ENCODE results near the gene MAGI2.
A peak's percentile ranks its signal among the peaks of the same experiment; 100 is the strongest.
"Not testable (repeated sequence)": the region's sequence is repeated elsewhere in the genome, so short reads cannot be mapped to it uniquely, and the experiment has no call there.

MAGI2 gene

GRCh38 chr7:78018641-78019446 is 1434.6 kb downstream of the MAGI2 start:
- peak in 10 of 58 donors; percentile 2 to 18 (median 8) for DNase-seq

GRCh38 chr7:78017591-78018100 is 1435.8 kb downstream of the MAGI2 start:
- no peak for DNase-seq

DNA sequence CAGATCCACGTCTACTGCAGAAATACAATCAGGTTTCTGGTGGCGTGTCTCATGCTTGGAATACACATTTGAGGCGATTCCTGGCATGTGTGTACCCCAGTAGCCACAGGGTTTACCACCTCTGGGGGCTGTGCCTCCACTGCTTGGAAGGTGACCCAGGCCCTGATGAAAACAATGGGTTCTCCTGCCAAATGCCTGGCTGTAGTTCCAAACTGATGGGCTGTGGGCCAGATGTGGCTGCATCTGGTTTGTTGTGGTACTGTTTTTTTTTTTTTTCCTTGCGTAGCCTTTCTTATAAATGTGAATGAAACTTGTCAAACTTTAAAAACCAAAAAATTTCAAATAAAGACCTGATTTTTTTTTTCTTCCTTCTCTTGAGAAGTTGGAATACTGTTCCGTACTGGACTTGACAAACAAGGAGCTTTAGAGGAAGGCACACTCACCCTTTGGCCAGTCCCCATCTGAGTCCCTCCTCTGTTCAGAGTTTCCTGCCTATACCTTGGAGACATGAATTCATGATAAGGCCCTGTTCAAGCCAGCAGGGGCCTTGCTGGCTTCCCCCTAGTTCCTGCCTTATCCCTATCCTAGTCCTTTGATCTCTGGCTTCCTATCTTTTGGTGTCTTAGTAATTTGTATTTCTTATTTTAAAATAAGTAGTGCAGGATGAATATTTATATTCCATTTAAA is 1437.8 kb downstream of the MAGI2 start:
- DNase-seq: peak in 1 of 58 donors; percentile 11

DNA sequence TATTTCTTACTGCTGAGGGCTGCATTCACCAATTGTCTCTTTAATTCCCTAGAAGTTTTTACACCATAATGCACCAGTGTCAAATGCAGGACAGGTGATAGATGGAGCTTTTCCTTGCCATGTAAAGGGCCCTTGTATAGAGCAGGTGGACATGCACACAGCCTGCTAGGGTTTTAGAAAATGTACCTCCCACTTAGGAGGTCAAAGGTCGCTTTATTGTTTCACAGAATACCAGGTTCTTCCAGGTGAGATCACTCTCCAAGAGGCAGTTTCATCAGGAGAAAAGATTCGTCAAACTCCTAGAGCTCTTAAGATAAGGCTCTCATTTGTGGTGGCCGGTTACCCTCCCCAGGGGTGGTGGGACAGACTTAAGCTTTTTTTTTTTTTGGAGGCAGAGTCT is 1439.1 kb downstream of the MAGI2 start:
- no peak for DNase-seq

- no peak for DNase-seq
These were observed 1440.1 kb downstream of the MAGI2 start for GRCh38 chr7:78013386-78013785.

GRCh38 chr7:78011642-78012041 is 1441.8 kb downstream of the MAGI2 start:
- no peak for DNase-seq

GRCh38 chr7:78007231-78007630 is 1446.2 kb downstream of the MAGI2 start:
- DNase-seq: no peak

GRCh38 chr7:78006063-78006755 is 1447.3 kb downstream of the MAGI2 start:
- DNase-seq: no peak

DNA sequence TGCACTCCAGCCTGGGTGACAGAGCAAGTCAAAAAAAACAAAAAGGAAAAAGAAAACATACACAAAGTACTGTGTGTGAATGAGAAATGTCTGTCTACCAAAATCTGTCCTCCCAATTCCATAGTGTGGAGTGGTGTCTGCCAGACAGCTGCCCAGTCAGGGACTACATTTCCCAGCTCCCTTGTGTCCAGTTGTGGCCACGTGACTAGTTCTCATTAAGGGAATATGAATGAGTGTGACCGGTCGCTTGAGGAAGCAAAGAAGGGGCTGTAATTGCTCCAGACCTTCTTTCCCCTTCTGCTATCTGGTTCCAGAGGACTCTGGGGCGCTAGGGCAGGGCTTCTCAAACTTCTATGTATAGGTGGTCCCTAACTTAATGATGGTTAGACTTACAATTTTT is 1450.8 kb downstream of the MAGI2 start:
- DNase-seq: no peak

GRCh38 chr7:78002021-78002420 is 1451.4 kb downstream of the MAGI2 start:
- no peak for DNase-seq

DNA sequence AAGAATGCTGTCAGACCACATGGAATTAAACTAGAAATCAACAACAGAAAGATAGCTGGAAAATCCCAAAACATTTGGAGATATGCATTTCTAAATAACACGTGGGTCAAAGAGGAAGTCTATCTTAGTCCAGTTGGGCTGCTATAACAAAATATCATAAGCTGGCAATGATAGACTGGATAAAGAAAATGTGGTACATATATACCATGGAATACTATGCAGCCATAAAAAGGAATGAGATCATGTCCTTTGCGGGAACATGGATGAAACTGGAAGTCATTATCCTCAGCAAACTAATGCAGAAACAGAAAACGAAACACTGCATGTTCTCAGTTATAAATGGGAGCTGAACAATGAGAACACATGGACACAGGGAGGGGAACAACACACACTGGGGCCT is 1454.3 kb downstream of the MAGI2 start:
- not testable (repeated sequence) for DNase-seq

DNA sequence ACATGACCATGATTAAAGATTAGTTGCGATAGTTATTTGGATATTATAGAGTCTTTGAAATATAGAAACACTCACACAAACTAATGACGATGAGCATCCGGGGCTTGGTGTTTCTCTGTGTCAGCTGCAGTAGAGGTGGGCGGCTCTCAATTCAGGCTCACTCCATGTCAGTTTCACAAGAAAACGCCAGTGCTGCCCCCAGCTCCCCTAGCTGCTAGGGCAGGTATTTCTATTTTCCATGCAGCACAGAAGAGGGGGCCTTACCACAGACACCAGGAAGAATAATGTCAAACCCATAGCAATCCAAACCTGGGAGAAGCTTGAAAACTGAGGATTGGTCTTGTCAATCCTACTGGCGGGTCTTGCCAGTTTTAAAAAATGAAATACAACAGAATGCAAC is 1457.8 kb downstream of the MAGI2 start:
- no peak for DNase-seq

DNA sequence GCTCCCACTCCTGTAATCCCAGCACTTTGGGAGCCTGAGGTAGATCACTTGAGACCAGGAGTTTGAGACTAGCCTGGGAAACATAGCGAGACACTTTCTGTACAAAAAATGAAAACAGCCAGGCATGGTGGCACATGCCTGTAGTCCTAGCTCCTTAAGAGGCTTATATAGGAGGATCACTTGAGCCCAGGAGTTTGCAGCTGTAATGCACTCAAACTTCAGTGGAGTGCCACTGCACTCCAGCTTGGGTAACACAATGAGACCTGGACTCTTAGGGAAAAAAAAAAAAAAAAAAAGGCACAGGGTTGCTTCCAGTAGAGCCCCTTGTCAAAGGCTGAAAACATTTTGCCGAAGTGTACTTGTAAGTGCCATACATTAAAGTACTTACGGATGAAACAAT is 1459.6 kb downstream of the MAGI2 start:
- DNase-seq: no peak

DNA sequence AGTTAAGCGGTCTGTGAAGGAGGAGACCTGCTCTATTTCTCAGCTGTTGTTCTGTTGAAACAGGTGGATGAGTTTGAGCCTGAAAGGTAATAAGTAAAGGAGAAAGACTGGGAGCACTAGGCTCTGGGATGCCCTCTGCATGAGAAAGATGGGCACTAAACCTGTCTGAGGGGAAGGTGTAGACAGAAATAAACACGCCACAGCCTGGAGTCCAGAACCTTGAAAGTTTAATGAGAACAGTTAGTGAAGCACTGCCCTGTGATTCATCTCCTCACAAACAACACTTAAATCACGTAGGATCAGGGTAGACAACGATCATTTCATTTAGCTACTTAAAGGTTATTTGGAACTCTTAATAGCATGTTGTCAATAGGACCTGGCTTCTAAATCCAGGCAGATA is 1461.8 kb downstream of the MAGI2 start:
- no peak for DNase-seq

GRCh38 chr7:77989981-77990566 is 1463.4 kb downstream of the MAGI2 start:
- no peak for DNase-seq

DNA sequence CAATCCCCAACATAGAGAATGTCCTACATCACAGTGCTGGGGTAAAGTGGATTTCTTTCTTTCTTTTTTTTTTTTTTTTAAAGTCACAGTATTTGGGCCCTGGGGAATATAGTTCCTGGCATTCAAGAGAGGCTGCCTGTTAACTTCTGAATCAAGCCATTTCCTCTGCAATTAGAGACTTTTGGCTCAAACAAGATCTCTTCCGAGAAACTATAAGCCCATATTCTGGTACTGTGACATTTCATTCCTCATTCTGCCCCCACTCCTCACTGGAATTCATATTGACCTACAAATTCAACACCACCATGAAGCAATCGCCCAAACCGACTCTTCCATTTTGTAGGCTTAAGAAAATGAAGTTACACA is 1467.5 kb downstream of the MAGI2 start:
- no peak for DNase-seq

DNA sequence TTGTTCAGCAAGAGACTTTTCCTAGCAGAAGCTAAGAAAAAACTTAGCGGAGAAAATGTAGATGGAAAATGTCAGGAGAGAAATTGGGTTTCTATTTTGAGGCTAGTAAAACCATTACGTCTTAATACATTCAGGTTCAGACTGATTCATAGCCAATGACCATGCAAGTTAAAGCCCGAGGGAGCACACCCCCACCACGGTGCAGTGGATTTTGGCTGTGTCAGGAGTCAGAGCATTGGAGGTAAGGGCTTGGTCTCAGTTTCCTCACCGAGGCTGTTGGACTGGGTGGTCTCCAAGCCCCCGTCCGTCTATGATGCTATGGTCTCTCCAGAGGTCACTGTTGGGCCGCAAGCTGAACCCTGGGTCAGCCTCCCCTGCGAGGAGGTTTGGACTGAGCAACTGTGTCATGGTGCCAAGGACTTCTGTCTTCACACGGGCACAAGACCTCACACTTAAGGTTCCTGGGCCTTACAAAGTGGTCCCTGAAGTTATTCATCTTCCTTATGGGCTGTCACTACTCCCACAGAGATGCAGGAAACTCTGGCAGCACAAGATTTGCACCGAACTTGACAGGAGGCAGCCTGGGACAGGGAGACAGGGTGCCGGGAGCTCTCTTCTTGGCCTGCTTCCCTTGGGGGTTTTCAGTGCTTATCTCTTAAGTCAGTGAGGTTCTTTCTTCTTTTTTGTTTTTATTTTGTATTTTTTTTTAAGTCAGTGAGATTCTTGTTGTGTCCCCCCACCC is 1468.1 kb downstream of the MAGI2 start:
- no peak for DNase-seq

DNA sequence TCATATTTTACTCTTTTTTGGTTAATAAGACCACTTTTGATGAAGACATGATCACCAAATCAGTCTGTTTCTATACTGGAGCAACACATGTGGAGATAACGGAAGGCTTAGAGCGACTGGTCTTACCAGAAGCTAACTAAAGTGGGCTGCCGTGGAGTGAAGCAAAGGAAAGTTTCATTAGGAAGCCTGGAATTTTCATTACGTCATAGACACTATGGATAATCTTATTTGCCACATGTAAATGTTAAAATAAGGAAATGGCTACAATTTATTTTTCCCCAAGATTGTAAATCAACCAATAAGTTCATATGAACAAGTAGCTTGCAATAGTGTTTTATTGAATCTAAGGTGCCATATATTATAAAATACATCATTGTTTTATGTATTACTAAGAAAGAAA is 1469.5 kb downstream of the MAGI2 start:
- no peak for DNase-seq

DNA sequence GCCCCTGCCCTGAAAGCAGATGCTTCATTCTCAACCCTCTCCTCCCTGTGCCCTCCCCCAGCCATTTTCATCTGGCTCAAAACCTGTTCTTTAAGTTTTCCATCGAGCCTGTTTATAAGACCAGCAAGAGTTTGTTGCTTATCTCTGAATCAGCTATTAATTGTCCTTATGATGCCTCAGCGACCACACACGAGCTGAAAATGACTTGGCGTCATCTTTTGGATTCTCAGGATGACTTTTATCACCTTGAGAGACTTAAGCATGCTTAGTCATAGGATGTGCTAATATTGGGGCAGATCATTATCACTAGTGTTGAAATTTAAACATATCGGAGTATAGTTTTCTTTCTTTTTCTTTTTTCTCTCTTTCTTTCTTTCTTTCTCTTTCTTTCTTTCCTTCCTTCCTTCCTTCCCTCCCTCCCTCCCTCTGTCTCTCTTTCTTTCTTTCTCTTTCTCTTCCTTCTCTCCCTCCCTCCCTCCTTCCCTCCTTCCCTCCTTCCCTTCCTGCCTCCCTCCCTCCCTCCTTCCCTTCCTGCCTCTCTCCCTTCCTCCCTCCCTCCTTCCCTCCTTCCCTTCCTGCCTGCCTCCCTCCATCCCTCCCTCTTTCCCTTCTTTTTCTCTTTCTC is 1470.4 kb downstream of the MAGI2 start:
- DNase-seq: no peak

GRCh38 chr7:77980087-77980713 is 1473.3 kb downstream of the MAGI2 start:
- no peak for DNase-seq

Measured in anterior cingulate cortex (tissue), 58 donors.